CD4-positive, alpha-beta memory T cell (primary cell): ENCODE results near the gene PLXDC2. TPM values are rescaled to one million over a fixed set of nuclear protein-coding genes. Genes with fewer than 3 reads are reported as not detected.

Experiments used
- CTCF ChIA-PET: fragments of 350-600 bp; sonication (Branson Sonifier 250); formaldehyde crosslinking; loops from one replicate; lab custom pipeline; 2021; ENCODE audit warnings: inconsistent platforms; ENCODE audit not compliant: partially characterized antibody; lab: Charles Lee
- POLR2A ChIA-PET: fragments of 350-600 bp; sonication (Branson Sonifier 250); formaldehyde crosslinking; loops from one replicate; lab custom pipeline; 2021; ENCODE audit not compliant: partially characterized antibody; lab: Charles Lee
- DNase-seq, 5 donors: peaks; one replicate each; pipeline versions ENCODE4 v3.0.0 to v3.0.0-alpha.2; 2020 to 2022; ENCODE audit warnings: mixed read lengths in 1 of 5
- H3K27ac ChIP-seq: one replicate; pipeline ENCODE4 v1.7.0; 2013; ENCODE audit warnings: low read depth, low read length
- H3K27me3 ChIP-seq: 2 replicates; pipeline ENCODE4 v1.7.0; 2013; ENCODE audit warnings: mild to moderate bottlenecking, low read length, moderate library complexity; ENCODE audit not compliant: insufficient read depth
- H3K36me3 ChIP-seq: 2 replicates; pipeline ENCODE4 v1.7.0; 2013; ENCODE audit warnings: mild to moderate bottlenecking, low read length, moderate library complexity; ENCODE audit not compliant: insufficient read depth
- H3K4me1 ChIP-seq: 2 replicates; pipeline ENCODE4 v1.7.0; 2013; ENCODE audit warnings: mild to moderate bottlenecking, low read length, moderate library complexity; ENCODE audit not compliant: insufficient read depth
- H3K4me3 ChIP-seq, 2 donors: one replicate each; pipeline ENCODE4 v1.7.0; 2013; ENCODE audit warnings: low read length in 2 of 2, mild to moderate bottlenecking in 1 of 2
- H3K9me3 ChIP-seq, 2 donors: one replicate each; pipeline ENCODE4 v1.7.0; 2013; ENCODE audit warnings: low read length in 2 of 2, control low read depth in 1 of 2; ENCODE audit not compliant: control insufficient read depth in 1 of 2
- H3K27ac Mint-ChIP-seq, 7 donors: one replicate each; pipeline ENCODE4 v1.8.0; 2020 to 2021; ENCODE audit warnings: mixed read lengths in 7 of 7, mild to moderate bottlenecking in 6 of 7, inconsistent platforms in 3 of 7, moderate library complexity in 3 of 7
- H3K27me3 Mint-ChIP-seq, 2 donors: one replicate each; pipeline ENCODE4 v1.8.0; 2020 to 2021; ENCODE audit warnings: mixed read lengths in 2 of 2
- H3K36me3 Mint-ChIP-seq, 2 donors: one replicate each; pipeline ENCODE4 v1.8.0; 2020 to 2021; ENCODE audit warnings: mixed read lengths in 2 of 2, inconsistent platforms in 1 of 2, mild to moderate bottlenecking in 1 of 2
- H3K4me1 Mint-ChIP-seq, 4 donors: one replicate each; pipeline ENCODE4 v1.8.0; 2020 to 2021; ENCODE audit warnings: mixed read lengths in 4 of 4, mild to moderate bottlenecking in 1 of 4
- H3K4me3 Mint-ChIP-seq, 8 donors: one replicate each; pipeline ENCODE4 v1.8.0; 2020 to 2021; ENCODE audit warnings: mixed read lengths in 8 of 8, mild to moderate bottlenecking in 7 of 8, moderate library complexity in 6 of 8, inconsistent platforms in 3 of 8
- H3K9me3 Mint-ChIP-seq, 8 donors: one replicate each; pipeline ENCODE4 v1.8.0; 2020 to 2021; ENCODE audit warnings: mixed read lengths in 8 of 8, mild to moderate bottlenecking in 5 of 8, inconsistent platforms in 3 of 8, moderate library complexity in 1 of 8
- intact Hi-C: fragments of 100-400 bp; cut with micrococcal nuclease; formaldehyde crosslinking; loops from one replicate; pipeline ENCODE4 v1.15.1; 2023
- polyA plus RNA-seq, 2 donors: library from polyadenylated mRNA; unstranded; fragments of 300-500 nt; fragmentation: Illumina TruSeq; gene quantifications; one replicate each; pipeline ENCODE4 v1.2.3, GENCODE V29; 2021
- total RNA-seq, 2 experiments: library from RNA; stranded (reverse); gene quantifications; one replicate each; pipeline ENCODE4 v1.2.3, GENCODE V29; 2021

PLXDC2 gene
- total and polyA plus RNA-seq, 4 experiments from 2014 or later = 0.90 to 1.2 TPM; not detected in 2

DNA sequence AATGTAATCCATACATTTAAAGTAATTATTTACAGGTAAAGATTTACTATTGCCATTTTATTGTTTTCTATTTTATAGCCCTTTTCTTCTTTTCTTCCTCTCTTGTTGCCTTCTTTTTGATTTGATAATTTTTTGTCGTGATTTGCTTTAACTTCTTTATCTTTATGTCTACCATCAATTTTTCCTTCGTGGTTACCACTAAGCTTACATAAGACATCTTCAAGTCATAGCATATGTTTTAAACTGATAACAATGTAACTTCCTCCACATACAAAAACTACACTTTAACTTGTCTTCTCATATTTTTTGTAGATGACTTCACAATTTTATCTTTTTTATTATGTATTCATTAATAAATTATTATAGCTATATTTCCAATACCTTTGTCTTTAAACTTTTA lies 316.6 kb downstream of the PLXDC2 start:
- POLR2A ChIA-PET = no interaction called here
- Histone ChIP-seq H3K27ac (no peak overlapping the region), H3K27me3 (no peaks in the 10 kb centered on the region), H3K4me3 (no peak overlapping the region), H3K4me1 (no peaks in the 10 kb centered on the region), H3K36me3 (no peaks in the 10 kb centered on the region), H3K9me3 (peaks cover 0 to 6% of the 10 kb centered on the region in 2 donors)
- Mint-ChIP-seq H3K27me3 (no peaks in the 10 kb centered on the region), H3K27ac (no peak overlapping the region), H3K4me1 (no peaks in the 10 kb centered on the region), H3K4me3 (no peak overlapping the region), H3K36me3 (no peaks in the 10 kb centered on the region), H3K9me3 (peaks cover 0 to 30% (median 10%) of the 10 kb centered on the region in 8 donors)
- DNase-seq = no peak
- CTCF ChIA-PET = no interaction called here
- intact Hi-C loops = no loop called here

DNA sequence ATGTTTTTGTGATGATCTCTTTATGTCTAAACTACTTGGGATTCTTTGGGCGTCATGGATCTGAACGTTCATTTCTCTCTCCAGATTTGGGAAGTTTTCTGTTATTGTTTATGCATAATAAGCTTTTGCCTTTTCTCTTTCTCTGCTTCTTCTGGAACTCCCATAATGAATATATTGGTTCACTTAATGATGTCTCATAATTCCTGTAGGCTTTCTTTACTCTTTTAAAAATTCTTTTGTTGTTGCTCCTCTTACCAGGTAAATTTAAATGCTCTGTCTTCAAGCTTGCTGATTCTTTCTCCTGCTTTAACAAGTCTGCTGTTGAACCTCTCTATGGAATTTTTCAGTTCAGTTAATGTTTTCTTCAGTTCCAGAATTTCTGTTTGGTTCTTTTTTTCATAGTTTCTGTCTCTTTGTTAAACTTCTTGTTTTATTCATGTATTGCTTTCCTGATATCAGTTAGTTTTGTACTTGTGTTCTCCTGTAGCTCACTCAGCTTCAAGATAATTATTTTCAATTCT lies 317.5 kb downstream of the PLXDC2 start:
- DNase-seq = no peak
- H3K4me3 ChIP-seq = no peak overlapping the region
- Mint-ChIP-seq H3K27me3 (no peaks in the 10 kb centered on the region), H3K9me3 (peaks cover 0 to 34% (median 10%) of the 10 kb centered on the region in 8 donors), H3K36me3 (no peaks in the 10 kb centered on the region), H3K4me1 (no peaks in the 10 kb centered on the region), H3K4me3 (no peak overlapping the region), H3K27ac (no peak overlapping the region)
- no peaks in the 10 kb centered on the region for H3K27me3 ChIP-seq
- H3K36me3 ChIP-seq = no peaks in the 10 kb centered on the region
- ChIA-PET CTCF (no interaction called here), POLR2A (no interaction called here)
- no peaks in the 10 kb centered on the region for H3K4me1 ChIP-seq
- intact Hi-C loops = no loop called here
- no peak overlapping the region for H3K27ac ChIP-seq
- H3K9me3 ChIP-seq = peaks cover 0 to 6% of the 10 kb centered on the region in 2 donors

DNA sequence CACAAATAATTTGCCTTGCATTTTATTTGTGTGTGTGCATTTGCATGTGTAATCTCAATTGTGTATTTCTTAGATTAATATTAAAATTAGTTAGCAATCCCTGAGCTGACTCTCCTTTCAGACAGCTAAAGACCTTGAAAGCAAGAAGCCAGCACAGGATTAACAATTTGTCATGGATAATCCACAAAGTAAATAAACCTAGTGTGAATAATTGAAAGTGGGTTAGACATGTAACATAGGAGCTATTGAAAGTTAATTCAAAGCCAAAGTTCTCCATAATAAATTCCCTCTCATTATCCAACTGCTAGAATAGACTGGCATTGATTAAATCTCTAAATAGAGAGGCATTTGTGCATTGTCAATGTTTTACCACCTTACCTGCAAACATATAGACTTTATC lies 326.1 kb downstream of the PLXDC2 start:
- intact Hi-C loops = no loop called here
- Histone ChIP-seq H3K36me3 (no peaks in the 10 kb centered on the region), H3K27me3 (no peaks in the 10 kb centered on the region), H3K27ac (no peak overlapping the region), H3K4me3 (no peak overlapping the region), H3K4me1 (no peaks in the 10 kb centered on the region), H3K9me3 (no peaks in the 10 kb centered on the region)
- H3K4me1 Mint-ChIP-seq = no peaks in the 10 kb centered on the region
- H3K27me3 Mint-ChIP-seq = no peaks in the 10 kb centered on the region
- no peak for DNase-seq
- H3K4me3 Mint-ChIP-seq = no peak overlapping the region
- no peaks in the 10 kb centered on the region for H3K36me3 Mint-ChIP-seq
- no peak overlapping the region for H3K27ac Mint-ChIP-seq
- peaks cover 0 to 10% (median 2%) of the 10 kb centered on the region in 8 donors for H3K9me3 Mint-ChIP-seq
- POLR2A ChIA-PET = no interaction called here
- CTCF ChIA-PET = no interaction called here

DNA sequence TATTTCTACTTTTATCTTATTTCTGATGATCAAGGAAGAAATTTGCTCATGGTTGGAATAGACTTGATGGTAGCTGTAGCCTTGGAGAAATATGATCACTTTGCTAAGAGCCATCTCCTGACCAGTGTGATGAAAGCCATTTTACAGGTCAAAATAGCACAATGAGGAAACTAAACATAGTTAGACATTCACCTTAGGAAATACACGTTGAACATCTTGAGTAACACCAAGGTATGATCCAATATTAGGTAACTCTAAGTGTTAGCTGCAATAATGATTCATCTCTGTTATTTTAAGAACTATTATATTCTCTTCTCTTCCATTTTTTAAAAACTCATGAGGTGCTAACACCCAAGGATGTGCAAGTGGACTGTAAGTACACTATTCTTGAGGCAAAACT lies 328.0 kb downstream of the PLXDC2 start:
- Mint-ChIP-seq H3K4me3 (no peak overlapping the region), H3K9me3 (peaks cover 0 to 4% (median 0%) of the 10 kb centered on the region in 8 donors), H3K36me3 (no peaks in the 10 kb centered on the region), H3K27ac (no peak overlapping the region), H3K4me1 (no peaks in the 10 kb centered on the region), H3K27me3 (no peaks in the 10 kb centered on the region)
- H3K9me3 ChIP-seq = no peaks in the 10 kb centered on the region
- H3K36me3 ChIP-seq = no peaks in the 10 kb centered on the region
- POLR2A ChIA-PET = no interaction called here
- intact Hi-C loops = no loop called here
- no peaks in the 10 kb centered on the region for H3K4me1 ChIP-seq
- H3K27me3 ChIP-seq = no peaks in the 10 kb centered on the region
- no peak overlapping the region for H3K27ac ChIP-seq
- no peak overlapping the region for H3K4me3 ChIP-seq
- CTCF ChIA-PET = no interaction called here
- no peak for DNase-seq

DNA sequence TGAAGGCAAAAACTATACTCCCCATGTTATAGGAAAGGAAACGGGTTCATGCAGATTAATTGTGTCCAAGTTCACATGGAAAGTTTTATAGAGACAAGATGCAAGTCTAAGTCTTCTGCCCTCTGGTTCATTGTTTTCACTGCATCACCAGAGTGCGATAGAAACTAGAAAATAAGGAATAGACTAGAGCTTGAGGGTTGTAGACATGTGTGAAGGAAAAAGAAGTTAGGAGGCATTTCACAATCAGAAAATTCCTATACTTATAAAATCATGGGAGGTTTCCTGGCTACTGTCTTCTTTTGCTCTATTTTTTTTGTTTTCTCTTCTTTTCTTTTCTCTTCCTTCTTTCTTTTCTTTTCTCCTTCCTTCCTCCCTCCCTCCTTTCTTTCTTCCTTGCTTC lies 329.8 kb downstream of the PLXDC2 start:
- Mint-ChIP-seq H3K27ac (no peak overlapping the region), H3K4me1 (no peaks in the 10 kb centered on the region), H3K9me3 (peaks cover 0 to 5% (median 1%) of the 10 kb centered on the region in 8 donors), H3K4me3 (no peak overlapping the region), H3K27me3 (no peaks in the 10 kb centered on the region), H3K36me3 (no peaks in the 10 kb centered on the region)
- no peaks in the 10 kb centered on the region for H3K9me3 ChIP-seq
- H3K4me1 ChIP-seq = no peaks in the 10 kb centered on the region
- no peak for DNase-seq
- no peak overlapping the region for H3K27ac ChIP-seq
- no peak overlapping the region for H3K4me3 ChIP-seq
- ChIA-PET POLR2A (no interaction called here), CTCF (no interaction called here)
- H3K27me3 ChIP-seq = no peaks in the 10 kb centered on the region
- no peaks in the 10 kb centered on the region for H3K36me3 ChIP-seq
- intact Hi-C loops = no loop called here

DNA sequence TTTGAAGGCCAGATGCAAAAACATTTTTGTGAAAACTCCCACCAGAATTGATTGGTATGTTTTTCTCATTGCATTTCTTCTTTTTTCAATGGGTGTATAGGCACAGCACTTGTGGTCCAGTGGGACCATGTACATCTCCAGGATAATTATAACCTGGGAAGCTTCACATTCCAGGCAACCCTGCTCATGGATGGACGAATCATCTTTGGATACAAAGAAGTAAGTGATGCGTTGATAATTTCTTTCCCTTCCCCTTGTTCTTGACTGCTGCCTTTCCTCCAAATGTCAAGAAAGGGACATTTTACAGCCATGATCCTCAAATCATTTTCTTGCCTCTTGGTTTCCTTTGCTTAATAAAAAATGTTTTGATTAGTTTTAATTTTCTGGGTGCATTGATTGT lies 331.5 kb downstream of the PLXDC2 start:
- Histone ChIP-seq H3K27me3 (no peaks in the 10 kb centered on the region), H3K36me3 (no peaks in the 10 kb centered on the region), H3K27ac (no peak overlapping the region), H3K4me1 (no peaks in the 10 kb centered on the region), H3K4me3 (no peak overlapping the region), H3K9me3 (no peaks in the 10 kb centered on the region)
- Mint-ChIP-seq H3K9me3 (peaks cover 0 to 5% (median 1%) of the 10 kb centered on the region in 8 donors), H3K27me3 (no peaks in the 10 kb centered on the region), H3K36me3 (no peaks in the 10 kb centered on the region), H3K4me3 (no peak overlapping the region), H3K27ac (no peak overlapping the region), H3K4me1 (no peaks in the 10 kb centered on the region)
- no peak for DNase-seq
- intact Hi-C loops = no loop called here
- POLR2A ChIA-PET = no interaction called here
- CTCF ChIA-PET = no interaction called here

DNA sequence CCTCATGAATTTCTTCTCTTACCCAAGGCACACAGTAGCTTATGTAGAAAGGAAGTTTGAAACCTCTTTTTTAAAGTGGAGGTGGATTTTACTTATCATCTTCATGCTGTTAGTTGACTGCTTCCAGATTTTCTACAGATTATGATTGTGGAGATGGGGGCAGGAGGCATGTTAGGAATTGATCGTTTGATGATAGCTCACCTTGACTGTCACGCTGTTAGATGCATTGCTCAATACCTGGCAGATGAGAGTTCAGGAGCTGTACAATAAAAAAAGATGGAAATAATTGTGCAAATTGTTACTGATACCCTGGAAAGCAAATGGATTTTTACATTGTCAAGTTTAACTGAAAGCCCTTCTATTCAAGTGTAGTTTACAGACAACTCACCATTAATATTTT lies 340.3 kb downstream of the PLXDC2 start:
- POLR2A ChIA-PET = no interaction called here
- no peaks in the 10 kb centered on the region for H3K4me1 ChIP-seq
- H3K4me1 Mint-ChIP-seq = no peaks in the 10 kb centered on the region
- intact Hi-C loops = no loop called here
- H3K4me3 Mint-ChIP-seq = no peak overlapping the region
- H3K4me3 ChIP-seq = no peak overlapping the region
- no peaks in the 10 kb centered on the region for H3K36me3 Mint-ChIP-seq
- H3K27me3 ChIP-seq = no peaks in the 10 kb centered on the region
- no peak overlapping the region for H3K27ac Mint-ChIP-seq
- H3K27ac ChIP-seq = no peak overlapping the region
- no peaks in the 10 kb centered on the region for H3K9me3 ChIP-seq
- CTCF ChIA-PET = no interaction called here
- DNase-seq = no peak
- no peaks in the 10 kb centered on the region for H3K36me3 ChIP-seq
- H3K9me3 Mint-ChIP-seq = peaks cover 0 to 9% (median under 1%) of the 10 kb centered on the region in 8 donors
- no peaks in the 10 kb centered on the region for H3K27me3 Mint-ChIP-seq

DNA sequence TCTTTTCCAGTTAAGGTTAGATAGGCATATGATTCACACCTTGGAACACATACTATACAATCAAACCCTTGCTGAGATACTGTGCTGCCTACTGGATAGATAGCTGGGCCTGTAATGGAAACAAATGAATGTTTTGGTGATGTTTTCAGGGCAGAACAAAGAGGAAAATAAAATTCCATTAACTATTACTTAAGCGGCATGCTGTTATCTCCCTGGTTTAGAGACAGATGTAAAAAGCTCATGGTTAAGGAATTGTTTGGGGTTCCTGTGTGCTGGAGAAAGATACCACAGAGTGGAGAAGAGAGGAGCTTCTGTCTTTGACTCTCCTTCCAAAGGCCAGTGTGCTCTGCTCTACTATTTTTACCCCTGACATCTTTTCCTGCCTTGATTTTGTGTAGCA lies 341.1 kb downstream of the PLXDC2 start:
- peaks cover 0 to 11% (median 2%) of the 10 kb centered on the region in 8 donors for H3K9me3 Mint-ChIP-seq
- no peaks in the 10 kb centered on the region for H3K36me3 Mint-ChIP-seq
- H3K9me3 ChIP-seq = no peaks in the 10 kb centered on the region
- CTCF ChIA-PET = no interaction called here
- no peak overlapping the region for H3K4me3 ChIP-seq
- no peaks in the 10 kb centered on the region for H3K4me1 Mint-ChIP-seq
- no peak overlapping the region for H3K27ac ChIP-seq
- H3K4me1 ChIP-seq = no peaks in the 10 kb centered on the region
- DNase-seq = no peak
- intact Hi-C loops = no loop called here
- H3K36me3 ChIP-seq = no peaks in the 10 kb centered on the region
- no peaks in the 10 kb centered on the region for H3K27me3 ChIP-seq
- no peak overlapping the region for H3K27ac Mint-ChIP-seq
- POLR2A ChIA-PET = no interaction called here
- H3K4me3 Mint-ChIP-seq = no peak overlapping the region
- H3K27me3 Mint-ChIP-seq = no peaks in the 10 kb centered on the region
